Activated CD4-positive, alpha-beta T cell treated with anti-CD3 and anti-CD28 coated beads, Interleukin-2, amount 10 ng/mL, durations not matched to agents 24 days and 14 days (primary cell): ENCODE measurements around the gene BASP1. TPM values are rescaled to one million over a fixed set of nuclear protein-coding genes. Genes with fewer than 3 reads are reported as not detected.

ENCODE experiments used
- DNase-seq: peaks from one replicate; pipeline ENCODE4 v3.0.0; 2022
- H3K27ac Mint-ChIP-seq: one replicate; pipeline ENCODE4 v1.8.0; 2022; ENCODE audit warnings: mild to moderate bottlenecking, mixed read lengths
- H3K27me3 Mint-ChIP-seq: one replicate; pipeline ENCODE4 v1.8.0; 2022; ENCODE audit warnings: mixed read lengths
- H3K36me3 Mint-ChIP-seq: one replicate; pipeline ENCODE4 v1.8.0; 2022; ENCODE audit warnings: low read depth, mild to moderate bottlenecking, mixed read lengths
- H3K4me1 Mint-ChIP-seq: one replicate; pipeline ENCODE4 v1.8.0; 2021; ENCODE audit warnings: mixed read lengths
- H3K4me3 Mint-ChIP-seq: one replicate; pipeline ENCODE4 v1.8.0; 2022; ENCODE audit warnings: mild to moderate bottlenecking, moderate library complexity, mixed read lengths
- H3K9me3 Mint-ChIP-seq: one replicate; pipeline ENCODE4 v1.8.0; 2021; ENCODE audit warnings: mixed read lengths
- intact Hi-C: fragments of 100-400 bp; cut with micrococcal nuclease; formaldehyde crosslinking; loops from one replicate; pipeline ENCODE4 v1.15.1; 2023
- total RNA-seq: library from RNA; stranded (reverse); gene quantifications from 2 replicates; pipeline ENCODE4 v1.2.3, GENCODE V29; 2022

BASP1 gene
- total RNA-seq, 1 donor from 2014 or later, result 0.37 TPM

DNA sequence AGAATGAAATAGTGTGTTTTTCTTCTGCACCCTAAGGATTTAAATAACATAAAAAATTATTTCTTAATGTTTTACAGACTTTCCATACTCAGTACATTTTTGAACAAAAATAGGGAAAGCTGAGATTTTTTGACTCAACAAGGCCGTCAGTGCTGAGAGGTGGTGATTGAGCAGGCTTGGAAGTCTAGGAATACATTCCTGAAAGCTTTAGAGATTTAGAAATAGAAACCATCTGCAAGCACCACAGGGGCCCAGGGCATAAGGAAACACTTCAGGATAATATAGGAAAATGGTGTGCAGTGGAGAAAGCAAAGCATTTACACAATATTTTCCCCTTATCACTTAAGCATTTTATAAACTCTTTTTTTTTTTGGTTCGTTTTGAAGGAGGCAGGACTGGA lies 5.2 kb downstream of the BASP1 start:
- Mint-ChIP-seq H3K9me3 (no peaks in the 10 kb centered on the region), H3K27ac (no peak overlapping the region), H3K4me1 (peaks cover 3% of the 10 kb centered on the region), H3K4me3 (no peak overlapping the region), H3K36me3 (no peaks in the 10 kb centered on the region), H3K27me3 (peaks cover 19% of the 10 kb centered on the region)
- intact Hi-C loops, result no loop called here
- no peak for DNase-seq

DNA sequence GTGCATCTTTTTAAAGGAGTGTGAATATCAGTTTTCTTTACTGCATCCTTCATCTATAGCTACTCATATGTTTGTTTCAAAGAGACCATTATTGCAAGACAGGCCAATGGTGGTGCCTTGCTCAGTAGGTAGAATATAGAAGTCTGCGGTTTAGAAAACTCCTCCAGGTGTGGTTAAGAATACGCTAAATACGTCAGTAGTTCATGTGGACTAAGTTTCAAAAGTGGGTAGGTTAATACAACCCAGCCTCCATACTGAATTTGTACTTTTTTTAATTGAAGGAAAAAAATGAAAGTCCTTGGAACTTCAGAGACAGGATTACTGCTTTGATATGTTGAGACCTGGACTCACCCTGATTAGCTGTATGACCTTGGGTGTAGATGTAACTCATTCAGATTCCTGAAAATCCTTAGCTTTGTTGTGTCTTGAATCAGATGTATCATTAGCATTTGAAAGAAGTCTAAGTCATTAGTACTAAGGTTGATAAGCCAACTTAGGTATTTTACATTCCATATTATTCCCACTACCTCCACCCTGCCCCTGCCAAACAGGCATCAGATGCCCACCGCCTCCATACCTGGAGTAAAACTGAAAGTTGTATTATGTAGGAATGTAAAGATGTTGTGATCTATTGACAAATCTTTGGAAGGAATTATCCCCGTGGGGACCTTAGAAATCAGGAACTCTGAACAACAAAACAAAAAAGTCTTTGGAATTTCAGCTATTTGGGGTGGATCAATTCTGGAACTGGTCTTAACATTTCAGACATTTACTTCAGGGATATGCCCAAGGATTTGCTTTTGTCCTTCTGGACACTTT lies 6.1 kb downstream of the BASP1 start:
- intact Hi-C loops, result no loop called here
- H3K27me3 Mint-ChIP-seq, result peaks cover 19% of the 10 kb centered on the region
- no peak for DNase-seq
- H3K36me3 Mint-ChIP-seq, result no peaks in the 10 kb centered on the region
- H3K4me1 Mint-ChIP-seq, result peaks cover 3% of the 10 kb centered on the region
- no peak overlapping the region for H3K4me3 Mint-ChIP-seq
- H3K27ac Mint-ChIP-seq, result no peak overlapping the region
- no peaks in the 10 kb centered on the region for H3K9me3 Mint-ChIP-seq

DNA sequence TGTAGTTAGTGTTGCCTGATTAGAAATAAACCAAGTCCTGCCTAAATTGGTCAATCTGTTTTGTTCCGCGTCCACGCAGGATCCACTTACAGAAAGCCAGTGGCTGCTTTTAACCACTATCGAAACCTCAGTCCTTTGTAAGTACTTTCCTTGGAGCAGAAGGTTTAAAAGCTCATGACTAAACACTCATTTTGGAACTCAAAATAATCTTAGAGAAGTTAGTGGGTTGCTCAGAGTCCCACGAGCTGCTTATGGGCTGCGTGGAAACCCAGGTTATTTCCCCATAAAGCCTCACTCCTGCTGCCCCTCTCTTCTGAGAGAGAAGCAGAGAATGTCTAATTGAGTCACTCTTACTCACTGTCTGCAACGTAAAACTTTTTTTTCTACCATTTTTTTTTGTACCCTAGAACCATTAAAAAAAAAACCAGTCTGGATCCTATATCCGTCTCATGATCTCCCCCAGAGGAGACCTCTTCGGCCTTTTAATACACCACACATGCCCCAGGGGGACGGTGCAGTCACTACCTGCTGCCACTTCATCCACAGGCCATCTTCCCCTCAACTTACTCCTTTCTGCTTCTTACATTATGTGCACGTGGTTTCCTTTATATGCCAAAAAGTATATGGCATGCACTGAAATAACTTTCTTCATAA lies 7.6 kb downstream of the BASP1 start:
- Mint-ChIP-seq H3K27me3 (peaks cover 7% of the 10 kb centered on the region), H3K9me3 (no peaks in the 10 kb centered on the region), H3K27ac (no peak overlapping the region)

DNA sequence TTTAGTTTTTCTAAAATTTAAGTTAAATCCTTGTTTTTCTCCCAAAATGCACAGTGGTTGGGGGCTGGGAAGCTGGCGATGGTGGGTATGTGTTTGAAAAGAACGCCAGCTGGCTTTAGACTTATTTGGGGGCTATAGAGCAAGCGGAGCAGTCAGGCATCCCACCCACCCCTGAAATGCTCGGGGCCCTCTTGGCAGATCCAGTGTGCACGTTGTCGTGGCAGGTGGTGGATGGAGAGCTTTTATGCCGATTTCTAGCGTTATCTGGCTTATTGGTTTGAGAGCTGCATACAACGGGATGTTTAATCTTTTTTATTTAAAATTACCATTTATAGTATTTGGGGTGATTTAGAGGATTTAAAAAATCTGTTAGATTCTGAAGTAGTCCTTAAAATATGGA lies 8.1 kb downstream of the BASP1 start:
- no peak for DNase-seq
- no peaks in the 10 kb centered on the region for H3K36me3 Mint-ChIP-seq
- peaks cover 4% of the 10 kb centered on the region for H3K27me3 Mint-ChIP-seq
- no peak overlapping the region for H3K4me3 Mint-ChIP-seq
- intact Hi-C loops, result no loop called here
- no peak overlapping the region for H3K27ac Mint-ChIP-seq
- peaks cover 2% of the 10 kb centered on the region for H3K4me1 Mint-ChIP-seq
- no peaks in the 10 kb centered on the region for H3K9me3 Mint-ChIP-seq

More for the DNA sequence above, 7.6 kb downstream of the BASP1 start:
- peaks cover 2% of the 10 kb centered on the region for H3K4me1 Mint-ChIP-seq
- no peaks in the 10 kb centered on the region for H3K36me3 Mint-ChIP-seq
- no peak for DNase-seq
- intact Hi-C loops, result no loop called here
- H3K4me3 Mint-ChIP-seq, result no peak overlapping the region

DNA sequence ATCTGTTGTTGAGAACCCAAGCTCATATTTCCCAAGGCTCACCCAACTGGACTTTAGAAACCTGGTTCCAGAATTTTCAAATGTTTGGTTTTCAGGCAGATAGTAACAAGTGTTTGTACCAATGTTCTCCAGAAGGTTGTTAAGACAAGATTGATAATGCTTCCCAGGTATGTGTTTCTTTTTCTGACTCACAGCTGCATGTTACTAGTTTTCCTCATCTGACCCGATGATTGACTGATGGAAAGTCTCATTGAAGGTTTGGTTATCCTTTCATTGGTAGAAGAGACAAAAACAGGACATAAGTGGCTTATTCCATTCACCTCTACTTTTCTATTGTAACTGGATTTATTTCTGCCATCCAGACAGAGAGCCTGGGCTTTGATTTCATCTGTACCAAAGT lies 10.4 kb downstream of the BASP1 start:
- no peak for DNase-seq
- Mint-ChIP-seq H3K36me3 (no peaks in the 10 kb centered on the region), H3K9me3 (no peaks in the 10 kb centered on the region), H3K27ac (no peak overlapping the region), H3K4me3 (no peak overlapping the region), H3K4me1 (peaks cover 2% of the 10 kb centered on the region), H3K27me3 (no peaks in the 10 kb centered on the region)
- intact Hi-C loops, result no loop called here

DNA sequence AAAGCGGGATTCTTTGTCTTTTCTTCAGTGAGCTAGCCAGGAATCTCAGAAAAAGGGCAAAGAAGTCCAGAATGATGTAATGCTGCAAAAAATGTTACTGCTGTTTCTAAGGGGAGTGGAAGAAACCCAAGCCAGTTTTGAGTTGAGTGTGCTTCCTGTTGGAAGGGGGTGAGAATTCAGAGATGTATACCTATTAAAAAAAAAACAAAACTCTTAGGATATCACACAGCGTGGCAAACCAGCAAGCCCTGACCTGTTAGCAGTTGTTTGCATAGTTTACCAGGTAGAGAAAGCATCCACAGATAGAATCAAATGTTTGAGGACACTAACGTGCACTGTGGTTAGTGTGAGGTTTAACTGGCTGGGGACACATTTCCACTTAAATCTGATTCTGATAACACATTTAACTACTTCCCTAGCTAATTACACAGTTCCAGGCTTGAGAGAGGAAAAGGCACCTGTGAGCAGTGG lies 11.4 kb downstream of the BASP1 start:
- no peak for DNase-seq
- Mint-ChIP-seq H3K4me1 (peaks cover 2% of the 10 kb centered on the region), H3K27ac (no peak overlapping the region), H3K4me3 (no peak overlapping the region), H3K9me3 (no peaks in the 10 kb centered on the region), H3K36me3 (no peaks in the 10 kb centered on the region), H3K27me3 (no peaks in the 10 kb centered on the region)
- intact Hi-C loops, result no loop called here

DNA sequence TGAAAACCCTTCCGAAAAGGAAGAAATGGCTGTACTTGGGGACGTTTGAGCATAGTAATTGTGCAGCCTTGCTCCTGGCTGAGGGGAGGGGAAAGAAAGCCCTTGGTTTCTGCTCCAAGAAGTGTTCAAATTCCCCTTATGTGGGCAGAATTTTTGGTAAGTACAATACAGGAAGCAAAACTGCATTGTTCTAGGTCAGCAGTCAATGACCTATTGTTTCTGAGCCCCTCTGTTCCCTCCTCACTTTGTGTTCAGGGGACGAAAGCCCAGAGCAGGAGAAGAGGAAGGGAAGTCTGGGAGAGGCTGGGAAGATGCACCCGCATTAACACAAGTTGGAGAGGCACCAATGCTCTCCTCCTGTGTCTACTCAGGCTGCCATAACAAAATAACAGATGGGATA lies 11.9 kb downstream of the BASP1 start:
- no peaks in the 10 kb centered on the region for H3K36me3 Mint-ChIP-seq
- no peaks in the 10 kb centered on the region for H3K9me3 Mint-ChIP-seq
- H3K4me1 Mint-ChIP-seq, result peaks cover 2% of the 10 kb centered on the region
- H3K4me3 Mint-ChIP-seq, result no peak overlapping the region
- intact Hi-C loops, result no loop called here
- no peaks in the 10 kb centered on the region for H3K27me3 Mint-ChIP-seq
- DNase-seq, result no peak
- no peak overlapping the region for H3K27ac Mint-ChIP-seq

DNA sequence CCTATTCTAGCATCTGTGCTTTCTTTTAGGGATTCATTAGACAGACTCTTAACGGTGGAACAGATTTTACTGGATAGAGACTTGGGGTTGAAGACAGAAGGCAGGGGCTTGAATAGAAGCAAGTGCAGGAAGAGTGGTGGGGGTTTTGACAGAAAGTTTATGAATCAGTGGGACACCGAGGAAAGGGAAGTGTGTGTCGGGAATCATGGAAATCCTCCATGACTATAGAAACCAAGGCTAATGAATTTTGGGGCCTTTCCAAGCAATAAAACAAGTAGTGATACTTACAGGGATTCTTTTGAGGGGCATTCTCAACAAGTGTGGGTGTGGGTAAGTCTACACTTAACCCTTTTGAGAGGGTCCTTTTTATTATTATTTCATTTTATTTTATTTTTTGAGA lies 12.8 kb downstream of the BASP1 start:
- intact Hi-C loops, result no loop called here
- no peaks in the 10 kb centered on the region for H3K36me3 Mint-ChIP-seq

DNA sequence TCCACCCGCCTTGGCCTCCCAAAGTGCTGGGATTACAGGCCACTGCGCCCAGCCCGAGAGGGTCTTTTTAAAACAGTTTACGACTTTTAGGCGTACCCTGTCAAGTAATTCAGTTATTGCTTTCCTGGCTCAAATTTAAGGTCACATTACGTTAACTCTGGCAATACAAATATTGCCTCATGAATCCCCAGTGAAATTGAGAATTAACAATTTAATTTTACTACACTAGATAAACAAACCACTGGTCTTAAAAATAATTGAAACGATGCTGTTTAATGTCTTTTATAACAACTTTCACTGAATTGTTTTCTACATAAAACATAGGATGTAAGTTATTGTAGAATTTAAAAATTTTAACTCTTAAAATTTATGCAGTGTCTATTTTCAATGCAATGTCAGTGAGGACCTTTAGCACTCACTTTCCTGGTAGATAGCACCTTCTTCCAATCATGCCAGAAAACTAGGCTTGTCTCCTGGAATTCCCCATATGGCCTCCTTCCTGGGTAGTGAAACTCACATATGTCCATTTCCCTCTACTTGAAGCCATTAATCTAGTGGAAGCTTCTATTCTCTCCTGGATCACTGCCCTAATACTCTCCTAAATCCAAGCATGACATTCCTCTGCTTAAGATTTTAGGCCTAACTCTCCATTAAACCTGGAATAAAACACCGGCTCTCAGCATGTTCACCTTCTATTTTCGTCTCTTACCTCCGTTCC lies 13.5 kb downstream of the BASP1 start:
- no peak overlapping the region for H3K27ac Mint-ChIP-seq

More for the DNA sequence above, 12.8 kb downstream of the BASP1 start:
- Mint-ChIP-seq H3K27ac (no peak overlapping the region), H3K27me3 (no peaks in the 10 kb centered on the region), H3K9me3 (no peaks in the 10 kb centered on the region), H3K4me3 (no peak overlapping the region), H3K4me1 (peaks cover 2% of the 10 kb centered on the region)
- DNase-seq, result no peak

DNA sequence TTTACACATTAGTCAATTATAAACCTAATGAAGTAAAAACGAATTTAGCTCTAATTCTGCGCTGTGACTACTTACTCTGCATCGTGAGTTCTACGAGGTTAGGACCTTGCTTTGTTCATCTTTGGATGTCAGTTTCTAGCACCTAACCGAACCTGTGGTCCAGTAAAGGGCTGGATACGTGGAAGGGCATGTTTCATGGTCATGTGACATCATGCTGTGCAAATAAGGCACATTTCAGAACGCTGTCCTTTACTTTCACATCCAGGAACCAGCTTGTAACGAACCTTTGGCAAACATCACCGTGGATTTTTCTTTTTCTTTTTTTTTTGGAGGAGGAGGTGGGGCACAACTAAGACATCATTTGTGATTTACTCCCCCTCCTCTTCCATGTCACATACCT lies 15.0 kb downstream of the BASP1 start:
- intact Hi-C loops, result no loop called here
- no peak for DNase-seq
- H3K4me1 Mint-ChIP-seq, result peaks cover 2% of the 10 kb centered on the region
- no peaks in the 10 kb centered on the region for H3K9me3 Mint-ChIP-seq
- no peaks in the 10 kb centered on the region for H3K27me3 Mint-ChIP-seq
- H3K4me3 Mint-ChIP-seq, result no peak overlapping the region
- H3K27ac Mint-ChIP-seq, result no peak overlapping the region
- H3K36me3 Mint-ChIP-seq, result no peaks in the 10 kb centered on the region

More for the DNA sequence above, 13.5 kb downstream of the BASP1 start:
- Mint-ChIP-seq H3K9me3 (no peaks in the 10 kb centered on the region), H3K27me3 (no peaks in the 10 kb centered on the region), H3K4me3 (no peak overlapping the region), H3K4me1 (peaks cover 2% of the 10 kb centered on the region), H3K36me3 (no peaks in the 10 kb centered on the region)
- no peak for DNase-seq
- intact Hi-C loops, result no loop called here

DNA sequence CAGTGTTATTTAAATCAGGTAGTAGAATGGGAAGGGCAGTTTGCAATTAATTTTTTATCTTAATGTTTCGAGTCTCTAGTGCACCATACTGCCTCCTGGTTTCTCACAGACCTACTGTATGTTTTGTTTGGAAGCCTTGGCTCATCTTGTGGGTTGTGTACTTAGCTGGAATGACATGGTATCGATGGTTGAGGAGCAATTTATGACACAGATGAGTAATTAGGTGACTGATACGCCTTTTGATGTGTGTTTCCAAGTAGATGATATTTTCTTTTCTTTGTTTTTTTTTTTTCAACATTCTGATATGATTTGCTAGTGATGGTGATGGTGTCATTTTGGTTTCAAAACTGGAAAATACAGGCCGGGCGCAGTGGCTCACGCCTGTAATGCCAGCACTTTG lies 16.1 kb downstream of the BASP1 start:
- no peak for DNase-seq
- Mint-ChIP-seq H3K4me1 (peaks cover 2% of the 10 kb centered on the region), H3K9me3 (no peaks in the 10 kb centered on the region), H3K36me3 (no peaks in the 10 kb centered on the region), H3K27ac (no peak overlapping the region), H3K4me3 (no peak overlapping the region), H3K27me3 (no peaks in the 10 kb centered on the region)
- intact Hi-C loops, result no loop called here

DNA sequence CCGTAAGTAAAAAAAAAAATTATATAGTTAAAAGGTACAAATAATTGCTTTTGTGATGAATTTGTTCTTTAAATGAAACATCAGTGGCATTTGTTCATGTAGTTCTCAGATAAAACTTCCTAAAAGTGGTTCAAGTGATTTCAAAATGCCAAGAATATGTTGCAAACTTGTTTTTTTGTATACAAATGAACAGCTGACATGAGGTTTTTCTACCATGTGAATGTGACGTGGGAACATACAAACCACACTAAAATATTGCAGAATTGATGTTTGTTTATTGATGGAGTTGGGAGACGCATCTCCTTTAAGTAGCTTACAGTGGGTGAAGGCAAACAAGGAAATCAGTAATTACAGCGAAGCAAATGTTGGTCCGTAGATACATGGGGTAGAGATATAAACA lies 16.9 kb downstream of the BASP1 start:
- H3K27me3 Mint-ChIP-seq, result no peaks in the 10 kb centered on the region
- no peaks in the 10 kb centered on the region for H3K36me3 Mint-ChIP-seq
- intact Hi-C loops, result no loop called here
- H3K27ac Mint-ChIP-seq, result no peak overlapping the region
- H3K4me3 Mint-ChIP-seq, result no peak overlapping the region
- no peak for DNase-seq
- H3K9me3 Mint-ChIP-seq, result no peaks in the 10 kb centered on the region
- H3K4me1 Mint-ChIP-seq, result no peaks in the 10 kb centered on the region

DNA sequence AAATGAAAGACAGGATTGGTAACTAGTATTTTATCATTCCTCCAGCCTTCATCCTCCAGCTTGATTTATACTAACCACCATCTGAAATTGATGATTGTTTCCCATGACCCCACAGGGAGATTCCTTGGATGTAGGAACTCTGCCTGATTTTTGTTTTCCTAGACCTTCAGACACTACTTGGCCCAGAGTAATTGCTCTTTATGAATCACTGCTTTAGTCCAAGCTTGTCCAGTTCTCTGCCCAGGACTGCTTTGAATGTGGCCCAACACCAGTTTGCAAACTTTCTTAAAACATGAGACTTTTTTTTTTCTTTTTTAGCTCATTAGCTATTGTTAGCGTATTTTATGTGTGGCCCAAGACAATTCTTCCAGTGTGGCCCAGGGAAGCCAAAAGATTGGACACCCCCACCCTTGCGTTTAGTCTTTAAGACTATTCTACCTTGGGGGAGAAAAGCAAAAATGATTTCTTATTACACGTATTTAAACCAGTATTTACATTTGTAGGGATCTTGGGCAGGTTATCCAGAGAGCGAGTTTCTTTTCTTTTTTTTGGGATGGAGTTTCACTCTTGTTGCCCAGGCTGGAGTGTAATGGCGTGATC lies 18.4 kb downstream of the BASP1 start:
- H3K36me3 Mint-ChIP-seq, result no peaks in the 10 kb centered on the region

More for the DNA sequence above, 18.4 kb downstream of the BASP1 start:
- no peaks in the 10 kb centered on the region for H3K4me1 Mint-ChIP-seq
- H3K27ac Mint-ChIP-seq, result no peak overlapping the region
- no peak overlapping the region for H3K4me3 Mint-ChIP-seq
- H3K27me3 Mint-ChIP-seq, result no peaks in the 10 kb centered on the region
- H3K9me3 Mint-ChIP-seq, result no peaks in the 10 kb centered on the region
- no peak for DNase-seq
- intact Hi-C loops, result no loop called here
